ENCODE measurements around the gene SLC7A1. TPM values are rescaled to one million over a fixed set of nuclear protein-coding genes. Genes with fewer than 3 reads are reported as not detected.

SLC7A1 gene
- total RNA-seq, 1 experiment from 2014 or later, result 84.5 TPM

DNA sequence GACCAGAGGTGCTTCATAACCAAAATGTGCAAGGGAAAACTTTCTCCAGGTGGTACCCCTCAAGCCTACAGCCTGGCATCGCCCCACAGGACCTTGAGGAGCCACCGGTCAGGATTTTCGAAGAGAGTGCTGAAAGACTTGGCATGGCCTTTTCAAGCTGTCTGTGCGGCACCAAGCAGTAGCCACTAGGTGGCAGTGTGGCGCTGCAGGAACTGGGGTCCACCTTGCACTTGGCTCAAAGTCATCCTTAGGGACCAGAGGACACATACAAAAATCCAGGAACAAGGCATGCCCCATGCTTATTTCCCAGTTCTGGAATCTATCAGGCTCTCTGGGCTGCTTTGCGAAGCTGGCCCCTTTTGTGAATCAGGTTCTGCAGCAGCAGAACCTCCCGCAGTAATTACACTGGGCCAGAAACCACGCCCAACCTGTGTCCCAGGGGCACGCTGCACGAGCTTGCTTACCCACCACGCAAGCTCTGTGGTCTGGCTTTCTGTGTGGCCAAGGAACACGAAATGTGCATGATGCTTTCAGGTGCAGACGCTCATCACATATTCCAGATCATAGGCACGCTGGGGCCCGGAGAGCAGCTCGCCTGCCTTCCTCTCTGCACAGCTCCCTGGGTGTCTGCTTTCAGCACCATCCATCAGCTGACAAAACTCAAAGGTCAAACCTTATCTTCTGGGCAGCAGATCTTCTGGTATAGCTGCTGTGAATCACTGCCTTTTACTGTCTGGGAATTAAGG lies 87.2 kb downstream of the SLC7A1 start:
- TF ChIP-seq JUN (CRISPR knock-in tag; IDR thresholded peaks at IDR 0.05) (no peak), TP53 (CRISPR knock-in tag; IDR thresholded peaks at IDR 0.05) (peak; percentile 22; the same call in 1 of the 2 replicates), ZMAT4 (CRISPR knock-in tag; IDR thresholded peaks at IDR 0.05) (0 out of 2 replicates have a peak, but pooled peaks have one; percentile 5), CTCF (IDR thresholded peaks at IDR 0.05) (peak; percentile 88), FOXP1 (CRISPR knock-in tag; IDR thresholded peaks at IDR 0.05; ENCODE audit: borderline replicate concordance) (peak; percentile 46; the same call in 1 of the 2 replicates), RORB (CRISPR knock-in tag; IDR thresholded peaks at IDR 0.05) (no peak), TCF7 (CRISPR knock-in tag; IDR thresholded peaks at IDR 0.05; ENCODE audit: low read depth) (no peak)
- TF ChIP-seq, protein P1, sequence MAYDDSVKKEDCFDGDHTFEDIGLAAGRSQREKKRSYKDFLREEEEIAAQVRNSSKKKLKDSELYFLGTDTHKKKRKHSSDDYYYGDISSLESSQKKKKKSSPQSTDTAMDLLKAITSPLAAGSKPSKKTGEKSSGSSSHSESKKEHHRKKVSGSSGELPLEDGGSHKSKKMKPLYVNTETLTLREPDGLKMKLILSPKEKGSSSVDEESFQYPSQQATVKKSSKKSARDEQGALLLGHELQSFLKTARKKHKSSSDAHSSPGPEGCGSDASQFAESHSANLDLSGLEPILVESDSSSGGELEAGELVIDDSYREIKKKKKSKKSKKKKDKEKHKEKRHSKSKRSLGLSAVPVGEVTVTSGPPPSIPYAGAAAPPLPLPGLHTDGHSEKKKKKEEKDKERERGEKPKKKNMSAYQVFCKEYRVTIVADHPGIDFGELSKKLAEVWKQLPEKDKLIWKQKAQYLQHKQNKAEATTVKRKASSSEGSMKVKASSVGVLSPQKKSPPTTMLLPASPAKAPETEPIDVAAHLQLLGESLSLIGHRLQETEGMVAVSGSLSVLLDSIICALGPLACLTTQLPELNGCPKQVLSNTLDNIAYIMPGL (CRISPR knock-in tag; IDR thresholded peaks at IDR 0.05), result 0 out of 2 replicates have a peak, but pooled peaks have one; percentile 41
- Mint-ChIP-seq H3K27ac (no peak overlapping the region), H3K9me3 (no peaks in the 10 kb centered on the region), H3K27me3 (ENCODE audit: low read depth) (no peaks in the 10 kb centered on the region), H3K4me1 (peaks cover 8% of the 10 kb centered on the region; the same call in 1 of the 2 replicates), H3K36me3 (peaks cover 10% of the 10 kb centered on the region), H3K4me3 (no peak overlapping the region)
- ChIA-PET POLR2A (interaction anchor here (1.5 kb wide), 1 partner anchor 11 kb away, joined by 3 read pairs; no protein-coding TSS in a partner anchor), CTCF (interaction anchor here (0.6 to 3.0 kb wide), 47 partner anchors 9 to 624 kb away, joined by 3 to 66 read pairs (median 5); no protein-coding TSS in a partner anchor)
- ATAC-seq (peak; percentile 80), DNase-seq (ENCODE audit: low spot score) (peak; percentile 90)

DNA sequence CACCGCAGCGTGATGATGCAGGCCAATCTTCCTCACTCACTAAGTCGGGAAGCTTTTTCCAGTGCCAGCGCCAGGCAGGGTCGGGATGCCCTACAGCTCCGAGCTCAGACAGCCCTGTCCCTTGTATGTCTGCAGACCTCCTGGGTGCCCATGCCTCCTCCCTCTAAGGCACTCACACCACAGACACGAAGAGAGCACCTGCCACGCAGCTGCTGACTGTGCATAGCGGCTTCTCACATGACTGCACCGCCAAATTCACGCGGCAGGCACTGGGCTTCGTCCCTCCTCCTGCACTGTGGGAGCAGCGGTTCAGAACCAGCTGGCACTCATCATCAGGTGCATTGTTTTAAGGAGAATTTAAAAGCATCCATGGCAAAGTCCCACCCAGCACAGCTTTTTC lies 88.1 kb downstream of the SLC7A1 start:
- peaks cover 4% of the 10 kb centered on the region; the same call in 1 of the 2 replicates for H3K27me3 Mint-ChIP-seq (ENCODE audit: low read depth)
- DNase-seq (ENCODE audit: low spot score), result no peak
- TF ChIP-seq ZNF138 (CRISPR knock-in tag; conservative IDR thresholded peaks at IDR 0.05), result no peak
- no peak for TF ChIP-seq TCF7 (CRISPR knock-in tag; IDR thresholded peaks at IDR 0.05; ENCODE audit: low read depth)
- TF ChIP-seq, protein P2, sequence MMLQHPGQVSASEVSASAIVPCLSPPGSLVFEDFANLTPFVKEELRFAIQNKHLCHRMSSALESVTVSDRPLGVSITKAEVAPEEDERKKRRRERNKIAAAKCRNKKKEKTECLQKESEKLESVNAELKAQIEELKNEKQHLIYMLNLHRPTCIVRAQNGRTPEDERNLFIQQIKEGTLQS (CRISPR knock-in tag; conservative IDR thresholded peaks at IDR 0.05), result no peak
- TF ChIP-seq ZSCAN18 (CRISPR knock-in tag; IDR thresholded peaks at IDR 0.05), result no peak
- H3K27ac Mint-ChIP-seq, result no peak overlapping the region
- no peaks in the 10 kb centered on the region for H3K9me3 Mint-ChIP-seq
- peaks cover 6% of the 10 kb centered on the region; the same call in 1 of the 2 replicates for H3K36me3 Mint-ChIP-seq
- no peak for ATAC-seq
- POLR2A ChIA-PET, result no interaction called here
- CTCF ChIA-PET, result interaction anchor here (1.0 to 3.0 kb wide), 18 partner anchors 10 to 625 kb away, joined by 3 to 66 read pairs (median 9); no protein-coding TSS in a partner anchor
- no peak overlapping the region for H3K4me3 Mint-ChIP-seq
- H3K4me1 Mint-ChIP-seq, result peaks cover 14% of the 10 kb centered on the region; the same call in 1 of the 2 replicates

DNA sequence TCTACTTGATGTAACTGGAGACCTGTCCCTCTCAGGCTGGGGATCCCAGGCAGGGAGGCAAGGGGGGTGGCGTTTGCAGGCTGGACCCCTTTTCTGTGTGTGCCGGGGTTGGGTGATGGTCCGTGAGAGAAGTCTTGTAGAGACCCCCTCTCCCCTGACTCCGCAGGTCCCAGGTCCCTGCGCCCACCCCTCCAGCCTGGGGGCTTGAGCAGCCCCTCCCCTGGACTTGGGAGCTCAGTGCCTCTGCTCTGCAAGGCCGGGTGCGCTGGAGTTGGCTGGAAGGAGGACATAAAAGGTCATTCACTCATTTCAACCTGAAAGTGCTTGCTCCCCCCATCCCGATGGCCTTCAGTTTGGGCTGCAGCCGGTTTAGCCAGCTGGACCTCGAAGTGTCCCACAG lies 89.5 kb downstream of the SLC7A1 start:
- Mint-ChIP-seq H3K9me3 (no peaks in the 10 kb centered on the region), H3K27me3 (ENCODE audit: low read depth) (peaks cover 4% of the 10 kb centered on the region; the same call in 1 of the 2 replicates), H3K27ac (no peak overlapping the region), H3K36me3 (no peaks in the 10 kb centered on the region), H3K4me1 (peaks cover 14% of the 10 kb centered on the region; the same call in 1 of the 2 replicates), H3K4me3 (no peak overlapping the region)
- ChIA-PET CTCF (interaction anchor here (1.5 kb wide), 1 partner anchor 202 kb away, joined by 6 read pairs; no protein-coding TSS in a partner anchor), POLR2A (no interaction called here)
- no peak for ATAC-seq
- DNase-seq (ENCODE audit: low spot score), result no peak
- TF ChIP-seq, protein P3, sequence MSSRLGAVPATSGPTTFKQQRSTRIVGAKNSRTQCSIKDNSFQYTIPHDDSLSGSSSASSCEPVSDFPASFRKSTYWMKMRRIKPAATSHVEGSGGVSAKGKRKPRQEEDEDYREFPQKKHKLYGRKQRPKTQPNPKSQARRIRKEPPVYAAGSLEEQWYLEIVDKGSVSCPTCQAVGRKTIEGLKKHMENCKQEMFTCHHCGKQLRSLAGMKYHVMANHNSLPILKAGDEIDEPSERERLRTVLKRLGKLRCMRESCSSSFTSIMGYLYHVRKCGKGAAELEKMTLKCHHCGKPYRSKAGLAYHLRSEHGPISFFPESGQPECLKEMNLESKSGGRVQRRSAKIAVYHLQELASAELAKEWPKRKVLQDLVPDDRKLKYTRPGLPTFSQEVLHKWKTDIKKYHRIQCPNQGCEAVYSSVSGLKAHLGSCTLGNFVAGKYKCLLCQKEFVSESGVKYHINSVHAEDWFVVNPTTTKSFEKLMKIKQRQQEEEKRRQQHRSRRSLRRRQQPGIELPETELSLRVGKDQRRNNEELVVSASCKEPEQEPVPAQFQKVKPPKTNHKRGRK (CRISPR knock-in tag; IDR thresholded peaks at IDR 0.05; ENCODE audit: borderline replicate concordance), result no peak
- TF ChIP-seq SOX15 (CRISPR knock-in tag; IDR thresholded peaks at IDR 0.05) (no peak), USF2 (CRISPR knock-in tag; IDR thresholded peaks at IDR 0.05) (no peak), CREM (CRISPR knock-in tag; IDR thresholded peaks at IDR 0.05) (no peak), STAT6 (CRISPR knock-in tag; conservative IDR thresholded peaks at IDR 0.05; ENCODE audit: low read depth) (no peak), E2F5 (CRISPR knock-in tag; IDR thresholded peaks at IDR 0.05) (no peak)

Data from WTC11 (cell line).